Kidney (tissue), 14 donors: Measurements from ENCODE around the gene FZR1. TPM values are rescaled to one million over a fixed set of nuclear protein-coding genes. Genes with fewer than 3 reads are reported as not detected.

Experiments
- DNase-seq, 5 donors: peaks; one replicate each; pipeline ENCODE4 v3.0.0-alpha.2; 2013 to 2020
- FAIRE-seq: peaks from 2 replicates; lab custom pipeline; 2012; peaks lifted over from hg19 to GRCh38; lab: Jason Lieb, UNC
- H3K27ac ChIP-seq, 2 donors: one replicate each; pipeline ENCODE4 v1.7.0; 2013; ENCODE audit warnings: low read depth in 2 of 2, low read length in 2 of 2, inconsistent platforms in 1 of 2
- H3K27me3 ChIP-seq: one replicate; pipeline ENCODE4 v1.7.1; 2013; ENCODE audit warnings: low read length, inconsistent platforms; ENCODE audit not compliant: control insufficient read depth, insufficient read depth
- H3K36me3 ChIP-seq, 3 donors: one replicate each; pipeline versions ENCODE4 v1.7.0 to v1.7.1; 2013; ENCODE audit warnings: low read length in 3 of 3, control low read depth in 1 of 3, inconsistent platforms in 1 of 3; ENCODE audit not compliant: insufficient read depth in 3 of 3, control insufficient read depth in 2 of 3
- H3K4me1 ChIP-seq, 3 donors: one replicate each; pipeline versions ENCODE4 v1.7.0 to v1.7.1; 2013; ENCODE audit warnings: low read length in 3 of 3, inconsistent platforms in 1 of 3, low read depth in 1 of 3; ENCODE audit not compliant: control insufficient read depth in 2 of 3, insufficient read depth in 2 of 3
- H3K4me3 ChIP-seq, 3 donors: one replicate each; pipeline versions ENCODE4 v1.7.0 to v1.8.1; 2013; ENCODE audit warnings: low read length in 3 of 3, control low read depth in 1 of 3, inconsistent platforms in 1 of 3
- H3K9ac ChIP-seq, 3 donors: one replicate each; pipeline versions ENCODE4 v1.7.0 to v1.7.1; 2013; ENCODE audit warnings: low read length in 3 of 3, control low read depth in 1 of 3, inconsistent platforms in 1 of 3
- H3K9me3 ChIP-seq, 3 donors: one replicate each; pipeline versions ENCODE4 v1.7.0 to v1.7.1; 2013; ENCODE audit warnings: low read length in 3 of 3, control low read depth in 1 of 3, inconsistent platforms in 1 of 3; ENCODE audit not compliant: control insufficient read depth in 2 of 3, insufficient read depth in 1 of 3
- intact Hi-C: fragments of 100-400 bp; cut with DNase I; formaldehyde crosslinking; loops from one replicate; pipeline ENCODE4 v1.11.1; 2022
- polyA plus RNA-seq: library from polyadenylated mRNA; stranded (reverse); fragments of 350-450 nt; fragmentation: Illumina TruSeq; extraction: RNeasy Lipid Tissue Mini Kit (QIAGEN cat#74804); gene quantifications from one replicate; pipeline ENCODE4 v1.2.3, GENCODE V29; 2014; ENCODE audit warnings: low read depth, low replicate concordance; ENCODE audit not compliant: insufficient read depth
- total RNA-seq: library from RNA; stranded (reverse); fragmentation: NEBNext Ultra II Directional; extraction: Animal tissue kit (Norgen Biotek cat#: 25700); gene quantifications from one replicate; pipeline ENCODE4 v1.2.1, GENCODE V29; 2021
- TF ChIP-seq, protein P1 (sequence below): IDR thresholded peaks from 3 replicates; pipeline ENCODE4 v1.5.1; 2012; ENCODE audit warnings: mild to moderate bottlenecking, moderate library complexity, borderline replicate concordance; ENCODE audit not compliant: insufficient read depth; ENCODE audit errors: extremely low read depth
- donor health status: control.
- donor health status: control.
- donor health status: control.
- donor health status: control.
- donor health status: control.
- donor health status: DM: yes; HTN: yes; CAD: no.
- donor health status: Normal renal cell carcinoma (clear cell type).

Gene FZR1
- total and polyA plus RNA-seq, 2 donors from 2014 or later, result 28.4 to 48.0 TPM

DNA sequence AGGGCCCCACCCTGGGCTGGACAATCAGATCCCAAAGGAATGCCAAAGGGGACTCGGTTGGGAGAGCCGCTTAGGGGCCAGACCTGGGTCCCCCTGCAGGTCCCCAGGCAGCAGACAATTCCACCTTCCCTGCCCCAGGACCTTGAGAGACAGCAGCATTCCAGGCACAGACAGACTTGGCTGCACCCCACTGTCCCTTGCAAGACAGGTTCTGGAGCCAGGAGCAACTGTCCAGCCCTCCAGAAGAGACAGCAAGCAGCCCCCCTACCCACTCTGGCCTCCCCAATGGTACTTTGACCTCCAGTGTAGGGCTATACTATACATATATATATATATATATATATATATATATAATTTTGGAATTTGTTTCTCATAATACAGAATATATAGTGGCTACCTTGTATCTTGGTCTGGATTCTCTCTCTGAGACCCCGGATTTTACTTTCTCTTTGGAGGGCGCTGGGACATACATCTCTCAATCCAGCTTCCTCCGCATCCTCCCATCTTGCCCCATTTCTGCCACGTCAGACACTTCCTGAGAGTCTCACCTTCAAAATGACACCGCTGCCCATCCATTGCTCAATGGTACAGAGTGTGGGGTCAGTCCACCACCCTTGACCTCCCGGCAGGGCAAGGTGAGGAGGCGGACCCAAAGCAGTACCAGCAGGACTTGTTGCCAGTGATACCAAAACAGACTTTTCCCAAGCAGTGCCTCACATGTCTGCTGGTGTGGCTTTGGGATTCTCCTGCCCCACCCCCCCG lies 38.5 kb upstream of the FZR1 start:
- intact Hi-C loops, result no loop called here
- no peak for FAIRE-seq

DNA sequence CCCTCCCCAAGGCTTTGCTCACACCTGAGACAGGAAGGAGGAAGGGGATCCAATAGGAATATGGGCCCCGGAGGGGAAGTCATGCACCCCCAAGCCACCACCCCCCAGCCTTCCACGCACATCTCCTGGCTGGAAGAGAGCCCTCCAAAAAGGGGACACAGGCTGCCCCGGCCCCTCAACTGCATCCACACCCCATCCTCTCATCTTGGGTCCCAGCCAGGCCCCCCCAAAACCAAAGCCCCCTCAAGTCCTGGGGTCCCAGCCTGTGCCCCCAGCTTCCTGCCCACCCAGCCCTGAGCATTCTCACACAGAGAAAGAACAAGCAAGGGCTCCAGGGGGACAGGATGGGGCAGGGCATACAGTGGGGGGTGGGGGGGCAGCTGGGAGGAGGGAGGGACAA lies 37.9 kb upstream of the FZR1 start:
- TF ChIP-seq, protein P1, sequence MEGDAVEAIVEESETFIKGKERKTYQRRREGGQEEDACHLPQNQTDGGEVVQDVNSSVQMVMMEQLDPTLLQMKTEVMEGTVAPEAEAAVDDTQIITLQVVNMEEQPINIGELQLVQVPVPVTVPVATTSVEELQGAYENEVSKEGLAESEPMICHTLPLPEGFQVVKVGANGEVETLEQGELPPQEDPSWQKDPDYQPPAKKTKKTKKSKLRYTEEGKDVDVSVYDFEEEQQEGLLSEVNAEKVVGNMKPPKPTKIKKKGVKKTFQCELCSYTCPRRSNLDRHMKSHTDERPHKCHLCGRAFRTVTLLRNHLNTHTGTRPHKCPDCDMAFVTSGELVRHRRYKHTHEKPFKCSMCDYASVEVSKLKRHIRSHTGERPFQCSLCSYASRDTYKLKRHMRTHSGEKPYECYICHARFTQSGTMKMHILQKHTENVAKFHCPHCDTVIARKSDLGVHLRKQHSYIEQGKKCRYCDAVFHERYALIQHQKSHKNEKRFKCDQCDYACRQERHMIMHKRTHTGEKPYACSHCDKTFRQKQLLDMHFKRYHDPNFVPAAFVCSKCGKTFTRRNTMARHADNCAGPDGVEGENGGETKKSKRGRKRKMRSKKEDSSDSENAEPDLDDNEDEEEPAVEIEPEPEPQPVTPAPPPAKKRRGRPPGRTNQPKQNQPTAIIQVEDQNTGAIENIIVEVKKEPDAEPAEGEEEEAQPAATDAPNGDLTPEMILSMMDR, result no peak
- no peak for FAIRE-seq
- Histone ChIP-seq H3K27me3 (no peaks in the 10 kb centered on the region), H3K36me3 (no peaks in the 10 kb centered on the region), H3K9me3 (no peaks in the 10 kb centered on the region), H3K27ac (no peak overlapping the region), H3K4me1 (peaks cover 0 to 7% (median 0%) of the 10 kb centered on the region in 3 donors), H3K9ac (no peak overlapping the region), H3K4me3 (no peak overlapping the region)
- DNase-seq, result no peak
- intact Hi-C loops, result no loop called here

More for the DNA sequence above, 38.5 kb upstream of the FZR1 start:
- Histone ChIP-seq H3K4me1 (peaks cover 0 to 6% (median 0%) of the 10 kb centered on the region in 3 donors), H3K36me3 (peaks cover 0 to under 1% (median 0%) of the 10 kb centered on the region in 3 donors), H3K27me3 (no peaks in the 10 kb centered on the region), H3K9me3 (no peaks in the 10 kb centered on the region), H3K4me3 (no peak overlapping the region), H3K27ac (no peak overlapping the region), H3K9ac (no peak overlapping the region)
- no peak for DNase-seq
- TF ChIP-seq, protein P1, result no peak

DNA sequence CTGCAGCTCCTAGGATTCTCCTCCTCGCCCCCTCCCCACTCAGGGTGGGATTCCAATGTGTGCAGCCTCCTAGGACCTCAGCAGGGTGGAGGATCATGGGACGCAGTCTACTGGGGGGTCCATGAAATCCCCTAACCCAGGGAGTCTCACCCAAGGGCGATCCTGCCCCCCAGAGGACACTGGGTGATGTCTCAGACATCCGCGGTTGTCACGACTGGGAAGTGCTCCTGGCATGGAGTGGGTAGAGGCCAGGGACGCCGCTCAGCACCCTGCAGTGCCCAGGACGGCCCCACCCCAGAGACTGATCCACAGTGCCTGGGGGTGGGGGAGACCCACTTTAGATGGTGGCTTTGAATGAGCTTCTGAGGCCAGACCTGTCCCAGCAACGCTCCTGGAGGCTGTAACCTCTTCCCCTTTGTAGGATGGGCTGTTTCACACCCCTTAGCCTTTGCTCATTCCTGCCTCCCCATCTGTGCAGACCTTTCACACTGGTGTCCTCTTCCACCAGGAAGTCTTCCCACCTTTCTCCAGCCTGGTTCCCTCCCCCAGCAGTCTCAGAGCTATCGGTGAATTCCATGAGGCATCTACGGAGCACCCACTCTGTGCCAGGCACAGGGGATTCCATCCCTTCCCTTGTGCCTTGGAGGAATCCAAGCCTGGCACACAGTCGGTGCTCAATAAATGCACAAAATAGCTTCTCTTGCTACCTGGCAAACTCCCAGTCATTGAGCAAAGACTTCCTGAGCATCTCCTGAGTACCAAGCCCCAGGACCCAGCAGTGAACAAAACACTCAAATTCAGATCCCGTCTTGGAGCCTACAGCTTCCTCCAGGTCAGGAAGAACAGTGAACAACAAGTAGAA lies 36.2 kb upstream of the FZR1 start:
- H3K27me3 ChIP-seq, result no peaks in the 10 kb centered on the region
- FAIRE-seq (no peak), DNase-seq (no peak)
- no peaks in the 10 kb centered on the region for H3K9me3 ChIP-seq
- H3K4me1 ChIP-seq, result peaks cover 0 to 12% (median 5%) of the 10 kb centered on the region in 3 donors
- H3K27ac ChIP-seq, result no peak overlapping the region
- intact Hi-C loops, result loop anchor here (10.0 kb wide), 1 partner anchor 145 kb away; no protein-coding TSS in a partner anchor
- peaks cover 0 to 6% (median 3%) of the 10 kb centered on the region in 3 donors for H3K36me3 ChIP-seq
- TF ChIP-seq, protein P1, result no peak
- H3K9ac ChIP-seq, result no peak overlapping the region
- no peak overlapping the region for H3K4me3 ChIP-seq
